Activated T-cell treated with anti-CD3 and anti-CD28 coated beads, Interleukin-2, amount 50 U/mL, for 72 hours (primary cell): ENCODE results near the gene SECISBP2. TPM values are rescaled to one million over a fixed set of nuclear protein-coding genes. Genes with fewer than 3 reads are reported as not detected.

Experiments
- ATAC-seq, 2 donors: fragments of 150-1000 bp; cut with Tn5 transposase; replicated peaks in 1 of 2; 2 replicates each; pipeline ENCODE4 v1.10.0; 2021; ENCODE audit warnings: moderate library complexity in 2 of 2, mild to moderate bottlenecking in 1 of 2
- DNase-seq, 2 donors: peaks; one replicate each; pipeline ENCODE4 v3.0.0; 2021 to 2022; ENCODE audit warnings: mixed read lengths in 1 of 2
- H3K27ac Mint-ChIP-seq: one replicate; pipeline ENCODE4 v1.8.0; 2022; ENCODE audit warnings: mild to moderate bottlenecking, moderate library complexity, mixed read lengths
- H3K27me3 Mint-ChIP-seq: one replicate; pipeline ENCODE4 v1.8.0; 2022; ENCODE audit warnings: low read depth, mixed read lengths
- H3K36me3 Mint-ChIP-seq, 2 donors: one replicate each; pipeline ENCODE4 v1.8.0; 2022; ENCODE audit warnings: mixed read lengths in 2 of 2, mild to moderate bottlenecking in 1 of 2; ENCODE audit not compliant: insufficient read depth in 2 of 2
- H3K4me1 Mint-ChIP-seq: one replicate; pipeline ENCODE4 v1.8.0; 2022; ENCODE audit warnings: low read depth, mixed read lengths
- H3K4me3 Mint-ChIP-seq, 2 donors: one replicate each; pipeline ENCODE4 v1.8.0; 2022; ENCODE audit warnings: mild to moderate bottlenecking in 2 of 2, mixed read lengths in 2 of 2, moderate library complexity in 2 of 2
- H3K9me3 Mint-ChIP-seq, 2 donors: one replicate each; pipeline ENCODE4 v1.8.0; 2022; ENCODE audit warnings: mixed read lengths in 2 of 2
- total RNA-seq, 2 donors: library from RNA; stranded (reverse); gene quantifications; one replicate each; pipeline ENCODE4 v1.2.3, GENCODE V29; 2022

The SECISBP2 gene
- total RNA-seq, 2 donors from 2014 or later: 41.6 to 47.0 TPM

- H3K27me3 Mint-ChIP-seq: no peaks in the 10 kb centered on the region
- H3K4me1 Mint-ChIP-seq: peaks cover 47% of the 10 kb centered on the region
- peak overlapping the region; percentile 75 for H3K27ac Mint-ChIP-seq
- ATAC-seq: no peak
- H3K9me3 Mint-ChIP-seq: no peaks in the 10 kb centered on the region
- H3K4me3 Mint-ChIP-seq: no peak overlapping the region
- DNase-seq: no peak
- H3K36me3 Mint-ChIP-seq: peaks cover 9 to 24% of the 10 kb centered on the region in 2 donors
These were observed 58.5 kb downstream of the SECISBP2 start for GRCh38 chr9:89376741-89377351.

GRCh38 chr9:89377411-89377810 is 59.1 kb downstream of the SECISBP2 start:
- peaks cover 9 to 28% of the 10 kb centered on the region in 2 donors for H3K36me3 Mint-ChIP-seq
- H3K4me3 Mint-ChIP-seq: no peak overlapping the region
- no peaks in the 10 kb centered on the region for H3K27me3 Mint-ChIP-seq
- H3K4me1 Mint-ChIP-seq: peaks cover 53% of the 10 kb centered on the region
- DNase-seq (no peak), ATAC-seq (no peak)
- peak overlapping the region; percentile 75 for H3K27ac Mint-ChIP-seq
- no peaks in the 10 kb centered on the region for H3K9me3 Mint-ChIP-seq

- H3K4me1 Mint-ChIP-seq: peaks cover 58% of the 10 kb centered on the region
- peak overlapping the region; percentile 85 for H3K27ac Mint-ChIP-seq
- ATAC-seq: no peak
- no peaks in the 10 kb centered on the region for H3K27me3 Mint-ChIP-seq
- no peaks in the 10 kb centered on the region for H3K9me3 Mint-ChIP-seq
- peaks cover 15 to 30% of the 10 kb centered on the region in 2 donors for H3K36me3 Mint-ChIP-seq
- no peak overlapping the region for H3K4me3 Mint-ChIP-seq
- DNase-seq: no peak
These were observed 60.2 kb downstream of the SECISBP2 start for GRCh38 chr9:89378541-89378940.

GRCh38 chr9:89379031-89379430 is 60.7 kb downstream of the SECISBP2 start:
- no peak for DNase-seq
- ATAC-seq: no peak
- H3K9me3 Mint-ChIP-seq: no peaks in the 10 kb centered on the region
- peak overlapping the region in 1 of 2 donors; percentile 7 for H3K4me3 Mint-ChIP-seq
- H3K36me3 Mint-ChIP-seq: peaks cover 17 to 33% of the 10 kb centered on the region in 2 donors
- H3K4me1 Mint-ChIP-seq: peaks cover 63% of the 10 kb centered on the region
- H3K27ac Mint-ChIP-seq: peak overlapping the region; percentile 85
- H3K27me3 Mint-ChIP-seq: no peaks in the 10 kb centered on the region

- Mint-ChIP-seq H3K4me1 (peaks cover 69% of the 10 kb centered on the region), H3K9me3 (no peaks in the 10 kb centered on the region), H3K36me3 (peaks cover 17 to 36% of the 10 kb centered on the region in 2 donors), H3K27ac (peak overlapping the region; percentile 85), H3K27me3 (no peaks in the 10 kb centered on the region), H3K4me3 (peak overlapping the region in 1 of 2 donors; percentile 7)
- no peak for ATAC-seq
- DNase-seq: no peak
These were observed 61.3 kb downstream of the SECISBP2 start for GRCh38 chr9:89379508-89380115.

GRCh38 chr9:89380437-89381307 is 62.4 kb downstream of the SECISBP2 start:
- no peaks in the 10 kb centered on the region for H3K27me3 Mint-ChIP-seq
- ATAC-seq (no peak), DNase-seq (no peak)
- H3K27ac Mint-ChIP-seq: peak overlapping the region; percentile 85
- peaks cover 19 to 36% of the 10 kb centered on the region in 2 donors for H3K36me3 Mint-ChIP-seq
- H3K9me3 Mint-ChIP-seq: no peaks in the 10 kb centered on the region
- peaks cover 63% of the 10 kb centered on the region for H3K4me1 Mint-ChIP-seq
- H3K4me3 Mint-ChIP-seq: no peak overlapping the region

- Mint-ChIP-seq H3K36me3 (peaks cover 19 to 41% of the 10 kb centered on the region in 2 donors), H3K4me1 (peaks cover 63% of the 10 kb centered on the region), H3K27ac (no peak overlapping the region), H3K4me3 (no peak overlapping the region), H3K27me3 (no peaks in the 10 kb centered on the region), H3K9me3 (no peaks in the 10 kb centered on the region)
- no peak for DNase-seq
- ATAC-seq: no peak
These were observed 63.0 kb downstream of the SECISBP2 start for GRCh38 chr9:89381308-89381609.

GRCh38 chr9:89382026-89382986 is 64.0 kb downstream of the SECISBP2 start:
- DNase-seq (peak; percentile 24 to 32), ATAC-seq (peak; percentile 52 to 55)
- Mint-ChIP-seq H3K4me3 (no peak overlapping the region), H3K36me3 (peaks cover 18 to 38% of the 10 kb centered on the region in 2 donors), H3K27ac (peak overlapping the region; percentile 71), H3K9me3 (no peaks in the 10 kb centered on the region), H3K4me1 (peaks cover 67% of the 10 kb centered on the region), H3K27me3 (no peaks in the 10 kb centered on the region)

- DNase-seq (no peak), ATAC-seq (no peak)
- no peak overlapping the region for H3K4me3 Mint-ChIP-seq
- peaks cover 67% of the 10 kb centered on the region for H3K4me1 Mint-ChIP-seq
- H3K36me3 Mint-ChIP-seq: peaks cover 16 to 35% of the 10 kb centered on the region in 2 donors
- H3K27ac Mint-ChIP-seq: peak overlapping the region; percentile 76
- H3K9me3 Mint-ChIP-seq: no peaks in the 10 kb centered on the region
- H3K27me3 Mint-ChIP-seq: no peaks in the 10 kb centered on the region
These were observed 64.9 kb downstream of the SECISBP2 start for GRCh38 chr9:89383030-89383720.

GRCh38 chr9:89383721-89384300 is 65.5 kb downstream of the SECISBP2 start:
- no peaks in the 10 kb centered on the region for H3K27me3 Mint-ChIP-seq
- ATAC-seq (no peak), DNase-seq (no peak)
- no peak overlapping the region for H3K4me3 Mint-ChIP-seq
- peak overlapping the region; percentile 47 for H3K27ac Mint-ChIP-seq
- peaks cover 64% of the 10 kb centered on the region for H3K4me1 Mint-ChIP-seq
- no peaks in the 10 kb centered on the region for H3K9me3 Mint-ChIP-seq
- peaks cover 14 to 33% of the 10 kb centered on the region in 2 donors for H3K36me3 Mint-ChIP-seq

GRCh38 chr9:89384783-89385182 is 66.5 kb downstream of the SECISBP2 start:
- Mint-ChIP-seq H3K4me1 (peaks cover 55% of the 10 kb centered on the region), H3K36me3 (peaks cover 10 to 27% of the 10 kb centered on the region in 2 donors), H3K9me3 (no peaks in the 10 kb centered on the region), H3K27ac (peak overlapping the region; percentile 9), H3K4me3 (no peak overlapping the region), H3K27me3 (no peaks in the 10 kb centered on the region)
- ATAC-seq (no peak), DNase-seq (no peak)

- Mint-ChIP-seq H3K9me3 (no peaks in the 10 kb centered on the region), H3K4me3 (no peak overlapping the region), H3K4me1 (peaks cover 43% of the 10 kb centered on the region), H3K27ac (peak overlapping the region; percentile 24), H3K27me3 (no peaks in the 10 kb centered on the region), H3K36me3 (peaks cover 12 to 31% of the 10 kb centered on the region in 2 donors)
- no peak for ATAC-seq
- no peak for DNase-seq
These were observed 67.9 kb downstream of the SECISBP2 start for GRCh38 chr9:89386206-89386605.
